ENCODE data around the gene ZNF639.
"Not testable (repeated sequence)": the region's sequence is repeated elsewhere in the genome, so short reads cannot be mapped to it uniquely, and the experiment has no call there.

Gene ZNF639

DNA sequence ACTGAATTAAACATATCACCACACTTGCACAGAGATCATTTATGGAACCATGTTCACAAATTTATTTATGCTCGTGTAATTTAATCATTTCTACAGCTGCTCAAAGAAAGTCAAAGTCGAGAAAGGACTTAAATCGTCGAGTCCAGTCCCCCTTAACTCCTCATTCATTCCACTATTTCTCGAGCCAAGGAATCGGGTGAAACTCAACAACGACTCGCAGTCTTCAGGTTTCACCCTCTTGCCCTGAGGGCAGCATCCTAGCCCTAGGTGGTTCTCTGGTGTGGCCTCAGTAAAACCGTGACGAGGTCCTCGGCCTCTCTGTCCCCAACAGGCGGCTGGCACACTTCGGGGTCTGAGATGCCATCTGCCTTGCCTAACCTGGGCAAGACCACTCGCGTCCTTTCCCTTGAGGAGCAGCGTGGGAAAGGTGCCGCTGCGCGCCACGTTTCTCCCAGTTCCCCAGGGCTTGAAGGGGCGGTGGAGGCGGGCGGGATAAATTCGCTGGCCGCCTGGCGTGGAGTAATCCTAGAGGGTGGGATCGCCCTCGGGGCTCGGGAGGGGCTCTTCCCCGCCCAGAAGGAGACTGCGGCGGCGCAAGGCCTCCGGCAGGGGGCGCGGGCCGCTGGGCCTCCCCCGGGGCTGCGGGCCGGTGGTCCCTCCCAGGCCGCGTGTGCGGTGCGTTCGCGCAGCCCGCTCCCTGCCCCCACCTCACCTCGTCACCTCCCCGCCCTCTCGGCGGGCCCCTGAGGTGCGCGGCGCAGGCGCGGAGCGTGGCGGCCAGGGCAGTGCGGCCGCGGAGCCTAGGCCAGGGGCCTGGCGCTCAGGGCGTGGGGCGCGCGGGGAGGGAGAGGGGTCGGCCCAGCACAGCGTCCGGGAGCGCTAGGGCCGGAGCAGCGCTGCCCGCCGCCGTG lies at the start of gene ZNF639:
Gene ZNF639 (plus strand): TSS at position 746 of the 911 bp plus-strand sequence. CDS start 5,263 bp downstream, outside the sequence.
- H3K36me3 ChIP-seq (ENCODE audit: control insufficient read depth in 1 of 2, insufficient read depth in 2 of 2, low read length in 2 of 2): peaks cover 0 to 3% of the 10 kb centered on the region in 2 donors
- H3K4me1 ChIP-seq (ENCODE audit: control insufficient read depth in 1 of 2, insufficient read depth in 2 of 2, low read length in 2 of 2): peaks cover 0 to 22% of the 10 kb centered on the region in 2 donors
- no peaks in the 10 kb centered on the region for H3K9me3 ChIP-seq (ENCODE audit: control insufficient read depth in 1 of 2, low read length in 2 of 2)
- H3K4me3 ChIP-seq (ENCODE audit: low read depth in 1 of 2, low read length in 2 of 2): peak within 1 kb of the TSS; percentile 83 to 90
- H3K27ac ChIP-seq (ENCODE audit: low read length): peak within 1 kb of the TSS; percentile 93
- no peaks in the 10 kb centered on the region for H3K27me3 ChIP-seq (ENCODE audit: low read depth, low read length)

DNA sequence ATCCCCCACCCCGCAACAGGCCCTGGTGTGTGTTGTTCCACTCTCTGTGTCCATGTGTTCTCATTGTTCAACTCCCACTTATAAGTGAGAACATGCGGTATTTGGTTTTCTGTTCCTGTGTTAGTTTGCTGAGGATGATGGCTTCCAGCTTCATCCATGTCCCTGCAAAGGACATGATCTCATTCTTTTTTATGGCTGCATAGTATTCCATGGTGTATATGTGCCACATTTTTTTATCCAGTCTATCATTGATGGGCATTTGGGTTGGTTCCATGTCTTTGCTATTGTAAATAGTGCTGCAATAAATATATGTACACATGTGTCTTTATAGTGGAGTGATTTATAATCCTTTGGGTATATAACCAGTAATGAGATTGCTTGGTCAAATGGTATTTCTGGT lies 48.4 kb upstream of the ZNF639 start:
- H3K4me3 ChIP-seq (ENCODE audit: low read depth in 1 of 2, low read length in 2 of 2); H3K27ac ChIP-seq (ENCODE audit: low read length); H3K36me3 ChIP-seq (ENCODE audit: control insufficient read depth in 1 of 2, insufficient read depth in 2 of 2, low read length in 2 of 2); H3K9me3 ChIP-seq (ENCODE audit: control insufficient read depth in 1 of 2, low read length in 2 of 2); H3K4me1 ChIP-seq (ENCODE audit: control insufficient read depth in 1 of 2, insufficient read depth in 2 of 2, low read length in 2 of 2); H3K27me3 ChIP-seq (ENCODE audit: low read depth, low read length): not testable (repeated sequence)

DNA sequence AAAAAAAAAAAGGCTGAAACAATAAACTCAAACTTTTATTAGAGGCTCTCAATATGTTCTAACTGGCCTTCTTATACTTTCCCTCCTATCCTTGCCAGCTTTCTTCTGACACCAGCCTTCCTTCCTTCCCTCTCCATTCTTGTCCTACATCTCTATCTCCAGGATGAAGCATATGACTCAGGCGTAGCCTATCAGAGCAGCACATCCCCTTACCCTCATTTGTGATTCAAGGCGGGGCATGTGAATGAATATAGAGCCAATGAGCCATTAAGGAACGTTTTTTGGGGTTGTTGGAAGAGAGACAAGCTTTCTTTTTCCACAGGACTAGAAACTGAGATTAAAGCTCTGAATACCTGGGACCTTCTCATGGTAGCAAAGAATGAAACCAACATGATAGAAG lies 46.8 kb upstream of the ZNF639 start:
- Histone ChIP-seq H3K4me1 (ENCODE audit: control insufficient read depth in 1 of 2, insufficient read depth in 2 of 2, low read length in 2 of 2) (no peaks in the 10 kb centered on the region), H3K27me3 (ENCODE audit: low read depth, low read length) (no peaks in the 10 kb centered on the region)

GRCh38 chr3:179276743-179277142 lies 46.1 kb upstream of the ZNF639 start:
- H3K27me3 ChIP-seq (ENCODE audit: low read depth, low read length): no peaks in the 10 kb centered on the region
- H3K4me1 ChIP-seq (ENCODE audit: control insufficient read depth in 1 of 2, insufficient read depth in 2 of 2, low read length in 2 of 2): no peaks in the 10 kb centered on the region
- H3K36me3 ChIP-seq (ENCODE audit: control insufficient read depth in 1 of 2, insufficient read depth in 2 of 2, low read length in 2 of 2): no peaks in the 10 kb centered on the region
- no peak overlapping the region for H3K4me3 ChIP-seq (ENCODE audit: low read depth in 1 of 2, low read length in 2 of 2)
- H3K27ac ChIP-seq (ENCODE audit: low read length): no peak overlapping the region
- H3K9me3 ChIP-seq (ENCODE audit: control insufficient read depth in 1 of 2, low read length in 2 of 2): no peaks in the 10 kb centered on the region

More for the DNA sequence above, 46.8 kb upstream of the ZNF639 start:
- Histone ChIP-seq H3K36me3 (ENCODE audit: control insufficient read depth in 1 of 2, insufficient read depth in 2 of 2, low read length in 2 of 2) (no peaks in the 10 kb centered on the region), H3K4me3 (ENCODE audit: low read depth in 1 of 2, low read length in 2 of 2) (no peak overlapping the region), H3K9me3 (ENCODE audit: control insufficient read depth in 1 of 2, low read length in 2 of 2) (no peaks in the 10 kb centered on the region), H3K27ac (ENCODE audit: low read length) (no peak overlapping the region)

DNA sequence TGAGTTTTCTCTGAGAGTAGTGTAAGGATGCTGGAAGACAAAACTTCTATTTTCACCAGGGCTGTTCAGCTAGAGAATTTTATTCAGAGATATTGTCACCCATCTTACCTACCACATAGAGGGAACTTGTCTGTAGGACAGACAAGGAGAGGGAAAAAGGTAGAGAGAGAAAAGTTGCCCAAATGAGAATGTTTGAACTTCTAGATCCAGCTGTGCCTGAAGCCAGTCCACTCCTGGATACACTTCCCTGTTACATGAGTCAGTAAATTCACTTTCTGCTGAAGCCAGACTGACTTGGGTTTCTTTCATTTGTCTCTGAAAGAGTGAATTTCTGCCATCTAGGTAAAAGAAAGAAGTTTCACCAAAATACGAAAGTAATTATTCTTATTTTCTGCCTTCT lies 44.7 kb upstream of the ZNF639 start:
- Histone ChIP-seq H3K4me1 (ENCODE audit: control insufficient read depth in 1 of 2, insufficient read depth in 2 of 2, low read length in 2 of 2) (no peaks in the 10 kb centered on the region), H3K27me3 (ENCODE audit: low read depth, low read length) (no peaks in the 10 kb centered on the region), H3K27ac (ENCODE audit: low read length) (no peak overlapping the region), H3K36me3 (ENCODE audit: control insufficient read depth in 1 of 2, insufficient read depth in 2 of 2, low read length in 2 of 2) (no peaks in the 10 kb centered on the region), H3K4me3 (ENCODE audit: low read depth in 1 of 2, low read length in 2 of 2) (no peak overlapping the region), H3K9me3 (ENCODE audit: control insufficient read depth in 1 of 2, low read length in 2 of 2) (no peaks in the 10 kb centered on the region)

DNA sequence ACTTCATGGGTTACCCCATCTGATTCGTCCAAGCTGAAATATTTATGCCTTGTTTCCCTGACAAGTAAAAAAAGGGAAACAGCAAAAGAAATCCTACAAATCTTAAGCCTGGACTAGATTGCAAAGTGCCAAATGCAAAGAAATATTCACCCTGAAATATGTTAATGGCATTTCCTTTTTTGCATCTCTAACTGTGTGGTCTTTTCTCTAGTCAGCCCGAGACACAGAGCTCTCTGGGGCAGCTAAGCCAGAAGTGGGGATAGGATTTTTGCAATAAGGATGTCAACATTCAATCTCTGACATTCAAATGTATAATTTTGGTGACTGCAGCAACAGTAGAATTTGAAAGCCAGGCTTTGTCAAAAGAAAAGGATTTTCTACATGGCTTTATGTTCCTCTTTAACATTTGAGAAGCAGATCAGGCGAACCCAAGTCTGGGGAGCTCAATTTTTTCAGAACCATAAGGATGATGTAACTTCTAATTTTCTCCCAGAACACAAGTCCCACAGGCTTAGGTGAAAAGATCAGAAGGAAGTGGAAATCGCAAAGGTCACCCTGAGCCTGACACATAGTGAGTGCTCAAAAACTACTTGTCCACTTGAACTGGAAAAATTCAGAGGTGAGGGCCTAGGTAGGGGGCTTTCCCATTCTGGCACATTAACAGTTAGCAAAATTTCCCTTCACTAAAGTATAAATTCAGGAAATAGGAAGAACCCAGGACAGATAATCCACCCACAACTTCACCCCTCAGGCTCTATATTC lies 43.7 kb upstream of the ZNF639 start:
- Histone ChIP-seq H3K27ac (ENCODE audit: low read length) (no peak overlapping the region), H3K4me3 (ENCODE audit: low read depth in 1 of 2, low read length in 2 of 2) (no peak overlapping the region), H3K4me1 (ENCODE audit: control insufficient read depth in 1 of 2, insufficient read depth in 2 of 2, low read length in 2 of 2) (no peaks in the 10 kb centered on the region), H3K36me3 (ENCODE audit: control insufficient read depth in 1 of 2, insufficient read depth in 2 of 2, low read length in 2 of 2) (no peaks in the 10 kb centered on the region), H3K9me3 (ENCODE audit: control insufficient read depth in 1 of 2, low read length in 2 of 2) (no peaks in the 10 kb centered on the region), H3K27me3 (ENCODE audit: low read depth, low read length) (no peaks in the 10 kb centered on the region)

GRCh38 chr3:179279837-179280236 lies 43.0 kb upstream of the ZNF639 start:
- no peak overlapping the region for H3K27ac ChIP-seq (ENCODE audit: low read length)

DNA sequence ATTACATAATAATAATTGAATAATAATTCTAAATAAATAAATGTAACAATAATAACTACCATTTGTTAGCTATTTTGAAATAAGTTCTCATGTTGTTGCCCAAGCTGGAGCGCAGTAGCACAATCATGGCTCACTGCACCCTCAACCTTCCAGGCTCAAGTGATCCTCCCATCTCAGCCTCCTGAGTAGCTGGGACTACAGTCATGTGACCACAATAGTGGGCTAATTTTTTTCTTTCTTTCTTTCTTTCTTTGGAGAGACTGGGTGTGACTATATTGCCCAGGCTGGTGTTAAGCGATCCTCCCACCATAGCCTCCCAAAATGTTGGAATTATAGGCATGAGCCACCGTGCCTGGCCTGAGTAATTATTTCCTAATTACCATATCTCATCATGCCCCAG lies 41.0 kb upstream of the ZNF639 start:
- H3K36me3 ChIP-seq (ENCODE audit: control insufficient read depth in 1 of 2, insufficient read depth in 2 of 2, low read length in 2 of 2): no peaks in the 10 kb centered on the region
- no peak overlapping the region for H3K4me3 ChIP-seq (ENCODE audit: low read depth in 1 of 2, low read length in 2 of 2)

More at GRCh38 chr3:179279837-179280236, 43.0 kb upstream of the ZNF639 start:
- Histone ChIP-seq H3K27me3 (ENCODE audit: low read depth, low read length) (no peaks in the 10 kb centered on the region), H3K36me3 (ENCODE audit: control insufficient read depth in 1 of 2, insufficient read depth in 2 of 2, low read length in 2 of 2) (no peaks in the 10 kb centered on the region), H3K9me3 (ENCODE audit: control insufficient read depth in 1 of 2, low read length in 2 of 2) (no peaks in the 10 kb centered on the region), H3K4me3 (ENCODE audit: low read depth in 1 of 2, low read length in 2 of 2) (no peak overlapping the region), H3K4me1 (ENCODE audit: control insufficient read depth in 1 of 2, insufficient read depth in 2 of 2, low read length in 2 of 2) (no peaks in the 10 kb centered on the region)

GRCh38 chr3:179286331-179286730 lies 36.5 kb upstream of the ZNF639 start:
- no peaks in the 10 kb centered on the region for H3K36me3 ChIP-seq (ENCODE audit: control insufficient read depth in 1 of 2, insufficient read depth in 2 of 2, low read length in 2 of 2)
- H3K4me1 ChIP-seq (ENCODE audit: control insufficient read depth in 1 of 2, insufficient read depth in 2 of 2, low read length in 2 of 2): no peaks in the 10 kb centered on the region
- H3K9me3 ChIP-seq (ENCODE audit: control insufficient read depth in 1 of 2, low read length in 2 of 2): no peaks in the 10 kb centered on the region
- H3K27ac ChIP-seq (ENCODE audit: low read length): no peak overlapping the region
- no peaks in the 10 kb centered on the region for H3K27me3 ChIP-seq (ENCODE audit: low read depth, low read length)
- H3K4me3 ChIP-seq (ENCODE audit: low read depth in 1 of 2, low read length in 2 of 2): no peak overlapping the region

More for the DNA sequence above, 41.0 kb upstream of the ZNF639 start:
- Histone ChIP-seq H3K27me3 (ENCODE audit: low read depth, low read length) (no peaks in the 10 kb centered on the region), H3K27ac (ENCODE audit: low read length) (no peak overlapping the region), H3K4me1 (ENCODE audit: control insufficient read depth in 1 of 2, insufficient read depth in 2 of 2, low read length in 2 of 2) (no peaks in the 10 kb centered on the region), H3K9me3 (ENCODE audit: control insufficient read depth in 1 of 2, low read length in 2 of 2) (no peaks in the 10 kb centered on the region)

GRCh38 chr3:179288845-179289244 lies 34.0 kb upstream of the ZNF639 start:
- Histone ChIP-seq H3K4me1 (ENCODE audit: control insufficient read depth in 1 of 2, insufficient read depth in 2 of 2, low read length in 2 of 2) (no peaks in the 10 kb centered on the region), H3K27me3 (ENCODE audit: low read depth, low read length) (no peaks in the 10 kb centered on the region), H3K9me3 (ENCODE audit: control insufficient read depth in 1 of 2, low read length in 2 of 2) (no peaks in the 10 kb centered on the region), H3K27ac (ENCODE audit: low read length) (no peak overlapping the region), H3K36me3 (ENCODE audit: control insufficient read depth in 1 of 2, insufficient read depth in 2 of 2, low read length in 2 of 2) (no peaks in the 10 kb centered on the region), H3K4me3 (ENCODE audit: low read depth in 1 of 2, low read length in 2 of 2) (no peak overlapping the region)

- Histone ChIP-seq H3K27ac (ENCODE audit: low read length) (no peak overlapping the region), H3K9me3 (ENCODE audit: control insufficient read depth in 1 of 2, low read length in 2 of 2) (no peaks in the 10 kb centered on the region), H3K4me3 (ENCODE audit: low read depth in 1 of 2, low read length in 2 of 2) (no peak overlapping the region), H3K27me3 (ENCODE audit: low read depth, low read length) (no peaks in the 10 kb centered on the region), H3K4me1 (ENCODE audit: control insufficient read depth in 1 of 2, insufficient read depth in 2 of 2, low read length in 2 of 2) (no peaks in the 10 kb centered on the region), H3K36me3 (ENCODE audit: control insufficient read depth in 1 of 2, insufficient read depth in 2 of 2, low read length in 2 of 2) (no peaks in the 10 kb centered on the region)
These were observed 33.5 kb upstream of the ZNF639 start for GRCh38 chr3:179289295-179289694.

Measured in muscle layer of duodenum (tissue), 2 donors.